ENCODE results near the gene TOMT. TPM values are rescaled to one million over a fixed set of nuclear protein-coding genes. Genes with fewer than 3 reads are reported as not detected.
"Not testable (repeated sequence)": the region's sequence is repeated elsewhere in the genome, so short reads cannot be mapped to it uniquely, and the experiment has no call there.

Gene TOMT
- total RNA-seq, 2 experiments from 2014 or later, result not detected

GRCh38 chr11:72140661-72141060, 34.9 kb downstream of the TOMT start:
- Histone ChIP-seq H3K4me2 (ENCODE audit: low read length) (no peak overlapping the region), H3K9me2 (ENCODE audit: insufficient read depth, low read length) (no peaks in the 10 kb centered on the region), H3K9me3 (ENCODE audit: low read length) (no peaks in the 10 kb centered on the region), H2AFZ (ENCODE audit: low read length) (no peak overlapping the region), H4K20me1 (ENCODE audit: insufficient read depth, low read length) (no peaks in the 10 kb centered on the region), H3K27ac (ENCODE audit: low read depth, low read length, poor library complexity, severe bottlenecking) (no peak overlapping the region), H3K79me2 (ENCODE audit: insufficient read depth, low read depth, low read length) (no peaks in the 10 kb centered on the region), H3K4me3 (ENCODE audit: low read depth, low read length, poor library complexity, severe bottlenecking) (no peak overlapping the region), H3K4me1 (ENCODE audit: insufficient read depth, low read length, poor library complexity, severe bottlenecking) (no peaks in the 10 kb centered on the region), H3K36me3 (ENCODE audit: insufficient read depth, low read length) (no peaks in the 10 kb centered on the region)
- no TSS peak for BruUV-seq (replicated peaks)
- no peak for DNase-seq (ENCODE audit: low spot score)
- POLR2A ChIA-PET, result interaction anchor here (0.7 kb wide), 1 partner anchor 394 kb away, joined by 6 read pairs; no protein-coding TSS in a partner anchor
- TF ChIP-seq, protein P1, sequence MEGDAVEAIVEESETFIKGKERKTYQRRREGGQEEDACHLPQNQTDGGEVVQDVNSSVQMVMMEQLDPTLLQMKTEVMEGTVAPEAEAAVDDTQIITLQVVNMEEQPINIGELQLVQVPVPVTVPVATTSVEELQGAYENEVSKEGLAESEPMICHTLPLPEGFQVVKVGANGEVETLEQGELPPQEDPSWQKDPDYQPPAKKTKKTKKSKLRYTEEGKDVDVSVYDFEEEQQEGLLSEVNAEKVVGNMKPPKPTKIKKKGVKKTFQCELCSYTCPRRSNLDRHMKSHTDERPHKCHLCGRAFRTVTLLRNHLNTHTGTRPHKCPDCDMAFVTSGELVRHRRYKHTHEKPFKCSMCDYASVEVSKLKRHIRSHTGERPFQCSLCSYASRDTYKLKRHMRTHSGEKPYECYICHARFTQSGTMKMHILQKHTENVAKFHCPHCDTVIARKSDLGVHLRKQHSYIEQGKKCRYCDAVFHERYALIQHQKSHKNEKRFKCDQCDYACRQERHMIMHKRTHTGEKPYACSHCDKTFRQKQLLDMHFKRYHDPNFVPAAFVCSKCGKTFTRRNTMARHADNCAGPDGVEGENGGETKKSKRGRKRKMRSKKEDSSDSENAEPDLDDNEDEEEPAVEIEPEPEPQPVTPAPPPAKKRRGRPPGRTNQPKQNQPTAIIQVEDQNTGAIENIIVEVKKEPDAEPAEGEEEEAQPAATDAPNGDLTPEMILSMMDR (conservative IDR thresholded peaks at IDR 0.05; ENCODE audit: low read length), result no peak
- TF ChIP-seq EZH2phosphoT487 (IDR thresholded peaks at IDR 0.05; ENCODE audit: borderline replicate concordance, low read depth, low read length), result no peak
- intact Hi-C loops (cut with micrococcal nuclease; ENCODE audit: unreplicated experiment), result no loop called here
- CTCF ChIA-PET (ENCODE audit: unreplicated experiment), result no interaction called here

DNA sequence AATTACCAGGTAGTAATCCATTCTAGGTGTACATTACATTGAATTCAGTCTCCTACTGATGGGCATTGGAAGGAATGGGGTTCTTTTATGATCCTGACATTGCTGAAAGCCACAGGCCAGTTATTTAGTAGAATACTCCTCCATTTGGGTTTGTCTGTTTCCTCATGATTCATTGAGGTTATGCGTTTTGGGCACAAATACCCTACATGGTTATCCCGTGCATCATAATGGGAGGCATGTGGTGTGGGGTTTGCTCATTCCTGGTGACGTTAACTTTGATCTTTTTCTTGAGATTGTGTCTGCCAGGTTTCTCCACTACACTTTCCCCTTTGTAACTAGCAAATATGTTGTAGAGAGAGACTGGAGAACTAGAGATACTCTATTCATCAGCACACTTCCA, 35.3 kb downstream of the TOMT start:
- no peak overlapping the region for H2AFZ ChIP-seq (ENCODE audit: low read length)
- no peaks in the 10 kb centered on the region for H3K36me3 ChIP-seq (ENCODE audit: insufficient read depth, low read length)
- TF ChIP-seq, protein P1 (conservative IDR thresholded peaks at IDR 0.05; ENCODE audit: low read length), result no peak
- TF ChIP-seq EZH2phosphoT487 (IDR thresholded peaks at IDR 0.05; ENCODE audit: borderline replicate concordance, low read depth, low read length), result no peak
- no peaks in the 10 kb centered on the region for H3K79me2 ChIP-seq (ENCODE audit: insufficient read depth, low read depth, low read length)
- CTCF ChIA-PET (ENCODE audit: unreplicated experiment), result no interaction called here
- no peaks in the 10 kb centered on the region for H3K9me3 ChIP-seq (ENCODE audit: low read length)
- intact Hi-C loops (cut with micrococcal nuclease; ENCODE audit: unreplicated experiment), result no loop called here
- H3K4me2 ChIP-seq (ENCODE audit: low read length), result no peak overlapping the region
- H3K4me3 ChIP-seq (ENCODE audit: low read depth, low read length, poor library complexity, severe bottlenecking), result no peak overlapping the region
- no peak overlapping the region for H3K27ac ChIP-seq (ENCODE audit: low read depth, low read length, poor library complexity, severe bottlenecking)
- H3K4me1 ChIP-seq (ENCODE audit: insufficient read depth, low read length, poor library complexity, severe bottlenecking), result no peaks in the 10 kb centered on the region
- BruUV-seq (replicated peaks), result no TSS peak
- H4K20me1 ChIP-seq (ENCODE audit: insufficient read depth, low read length), result no peaks in the 10 kb centered on the region
- POLR2A ChIA-PET, result no interaction called here
- H3K9me2 ChIP-seq (ENCODE audit: insufficient read depth, low read length), result no peaks in the 10 kb centered on the region
- DNase-seq (ENCODE audit: low spot score), result no peak

DNA sequence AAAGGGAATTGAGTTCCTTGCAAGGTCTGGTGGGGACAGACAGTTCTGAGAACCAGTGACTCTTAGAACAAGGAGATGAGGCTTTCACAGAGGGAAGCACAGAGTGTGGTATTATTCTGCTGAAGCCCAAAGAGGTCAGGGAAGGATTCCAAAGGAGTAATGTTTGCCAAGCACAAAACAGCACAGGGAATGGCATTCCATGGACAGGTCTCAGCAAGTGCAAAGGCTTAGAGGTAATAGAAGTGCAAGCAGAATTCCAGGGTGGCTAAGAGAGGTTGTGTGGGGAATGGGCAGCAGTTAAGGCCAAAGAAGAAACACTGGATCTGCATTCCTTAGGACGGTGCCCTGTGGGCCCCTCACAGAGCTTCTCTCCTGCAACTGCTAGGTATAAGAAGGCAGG, 36.4 kb downstream of the TOMT start:
- H3K9me2 ChIP-seq (ENCODE audit: insufficient read depth, low read length), result not testable (repeated sequence)

DNA sequence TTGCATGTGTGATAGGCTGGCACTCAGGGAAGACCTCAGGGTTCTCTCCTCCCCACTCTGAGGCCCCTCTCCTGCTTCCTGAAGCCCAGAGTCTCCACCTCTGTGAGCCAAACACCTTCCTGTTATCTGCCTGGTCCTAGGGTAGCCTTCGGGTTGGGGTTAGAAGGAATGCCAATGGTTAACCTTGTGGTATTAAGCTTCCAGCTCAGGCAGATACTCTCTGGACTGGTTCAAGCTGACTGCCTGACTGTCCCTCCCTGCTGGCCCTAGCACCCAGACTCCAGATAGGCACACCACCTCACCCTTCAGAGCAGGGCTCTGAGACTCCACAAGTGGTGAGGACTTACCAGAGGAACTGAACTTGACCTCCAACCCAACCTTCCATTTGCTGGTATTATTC, 36.8 kb downstream of the TOMT start:
- H3K9me3 ChIP-seq (ENCODE audit: low read length); H3K4me2 ChIP-seq (ENCODE audit: low read length); H3K4me1 ChIP-seq (ENCODE audit: insufficient read depth, low read length, poor library complexity, severe bottlenecking); H3K36me3 ChIP-seq (ENCODE audit: insufficient read depth, low read length); DNase-seq (ENCODE audit: low spot score); H3K4me3 ChIP-seq (ENCODE audit: low read depth, low read length, poor library complexity, severe bottlenecking); H3K79me2 ChIP-seq (ENCODE audit: insufficient read depth, low read depth, low read length); POLR2A ChIA-PET; H4K20me1 ChIP-seq (ENCODE audit: insufficient read depth, low read length); H3K9me2 ChIP-seq (ENCODE audit: insufficient read depth, low read length); H3K27ac ChIP-seq (ENCODE audit: low read depth, low read length, poor library complexity, severe bottlenecking); BruUV-seq (replicated peaks); intact Hi-C loops (cut with micrococcal nuclease; ENCODE audit: unreplicated experiment); H2AFZ ChIP-seq (ENCODE audit: low read length): not testable (repeated sequence)
- CTCF ChIA-PET (ENCODE audit: unreplicated experiment), result interaction anchor here (1.0 kb wide), 1 partner anchor 117 kb away, joined by 3 read pairs; no protein-coding TSS in a partner anchor

More for the DNA sequence above, 36.4 kb downstream of the TOMT start:
- H3K36me3 ChIP-seq (ENCODE audit: insufficient read depth, low read length); H3K4me2 ChIP-seq (ENCODE audit: low read length); H3K4me3 ChIP-seq (ENCODE audit: low read depth, low read length, poor library complexity, severe bottlenecking); BruUV-seq (replicated peaks); H4K20me1 ChIP-seq (ENCODE audit: insufficient read depth, low read length); H3K4me1 ChIP-seq (ENCODE audit: insufficient read depth, low read length, poor library complexity, severe bottlenecking); intact Hi-C loops (cut with micrococcal nuclease; ENCODE audit: unreplicated experiment); H3K79me2 ChIP-seq (ENCODE audit: insufficient read depth, low read depth, low read length); DNase-seq (ENCODE audit: low spot score); POLR2A ChIA-PET; H3K9me3 ChIP-seq (ENCODE audit: low read length); H3K27ac ChIP-seq (ENCODE audit: low read depth, low read length, poor library complexity, severe bottlenecking); H2AFZ ChIP-seq (ENCODE audit: low read length); CTCF ChIA-PET (ENCODE audit: unreplicated experiment): not testable (repeated sequence)

Measured in OCI-LY7 (cell line).